Endothelial cell (in vitro differentiated cells): ENCODE results near the gene TRIM2. TPM values are rescaled to one million over a fixed set of nuclear protein-coding genes. Genes with fewer than 3 reads are reported as not detected.

Experiments used
- DNase-seq: peaks from one replicate; pipeline ENCODE4 v3.0.0; 2021; ENCODE audit warnings: low spot score
- H3K27ac Mint-ChIP-seq: one replicate; pipeline ENCODE4 v1.8.0; 2021; ENCODE audit warnings: mixed read lengths, inconsistent platforms; ENCODE audit not compliant: unreplicated experiment
- H3K27me3 Mint-ChIP-seq: one replicate; pipeline ENCODE4 v1.8.0; 2021; ENCODE audit warnings: mild to moderate bottlenecking, moderate library complexity, mixed read lengths, inconsistent platforms; ENCODE audit not compliant: unreplicated experiment
- H3K36me3 Mint-ChIP-seq: one replicate; pipeline ENCODE4 v1.8.0; 2021; ENCODE audit warnings: mild to moderate bottlenecking, low read depth, mixed read lengths, inconsistent platforms; ENCODE audit not compliant: unreplicated experiment
- H3K4me1 Mint-ChIP-seq: one replicate; pipeline ENCODE4 v1.8.0; 2021; ENCODE audit warnings: mild to moderate bottlenecking, mixed read lengths, inconsistent platforms; ENCODE audit not compliant: unreplicated experiment
- H3K4me3 Mint-ChIP-seq: one replicate; pipeline ENCODE4 v1.8.0; 2021; ENCODE audit warnings: mild to moderate bottlenecking, mixed read lengths, inconsistent platforms; ENCODE audit not compliant: unreplicated experiment
- H3K9me3 Mint-ChIP-seq: one replicate; pipeline ENCODE4 v1.8.0; 2021; ENCODE audit warnings: mixed read lengths, inconsistent platforms; ENCODE audit not compliant: unreplicated experiment
- total RNA-seq: library from RNA; stranded (reverse); fragmentation: NEBNext Ultra II Directional; extraction: Animal tissue kit (Norgen Biotek cat#: 25700); gene quantifications from one replicate; pipeline ENCODE4 v1.2.1, GENCODE V29; 2021; ENCODE audit not compliant: unreplicated experiment
- TF ChIP-seq, protein P1 (sequence below): fragments of 200-600 bp; sonication (generic); IDR thresholded peaks from one replicate; pipeline ENCODE4 v1.5.0; 2021; ENCODE audit warnings: antibody characterized with exemption; ENCODE audit not compliant: unreplicated experiment

The TRIM2 gene
- total RNA-seq, 1 donor from 2014 or later = 15.4 TPM

DNA sequence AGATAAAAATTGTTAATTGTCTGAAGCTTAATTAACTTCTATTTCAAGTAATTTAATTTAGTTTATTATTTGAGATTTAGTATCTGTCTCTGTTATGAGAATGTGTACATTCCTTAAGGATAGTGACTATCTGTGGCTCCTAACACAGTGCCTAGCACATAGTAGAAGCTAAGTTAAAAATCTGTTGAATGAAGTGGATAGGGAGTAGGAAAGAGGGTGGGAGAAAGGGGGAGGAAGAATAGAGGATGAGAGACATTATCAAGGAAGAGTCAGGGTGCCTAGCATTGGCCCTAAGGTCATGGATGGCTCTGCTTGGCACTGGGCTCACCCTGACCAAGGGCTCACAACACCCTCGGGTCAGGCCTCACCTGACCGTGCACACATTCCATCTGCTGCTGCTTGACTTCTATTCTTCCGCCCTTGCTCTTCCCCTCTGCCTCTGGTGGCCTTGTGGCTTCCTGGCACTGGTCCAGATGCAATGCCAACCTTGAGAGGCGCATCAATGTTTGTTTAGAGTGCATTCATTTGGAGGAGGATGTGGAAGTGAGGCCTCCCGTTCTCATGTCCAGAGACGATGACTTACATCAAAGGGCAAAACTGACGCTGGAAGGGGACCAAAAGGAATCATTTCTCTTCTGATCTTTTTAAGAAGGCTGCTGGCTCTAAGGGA lies 42.3 kb downstream of the TRIM2 start:
- Mint-ChIP-seq H3K27me3 (peaks cover 7% of the 10 kb centered on the region), H3K27ac (no peak overlapping the region), H3K9me3 (no peaks in the 10 kb centered on the region), H3K4me3 (no peak overlapping the region), H3K4me1 (peaks cover 22% of the 10 kb centered on the region), H3K36me3 (no peaks in the 10 kb centered on the region)
- DNase-seq = no peak
- TF ChIP-seq, protein P1, sequence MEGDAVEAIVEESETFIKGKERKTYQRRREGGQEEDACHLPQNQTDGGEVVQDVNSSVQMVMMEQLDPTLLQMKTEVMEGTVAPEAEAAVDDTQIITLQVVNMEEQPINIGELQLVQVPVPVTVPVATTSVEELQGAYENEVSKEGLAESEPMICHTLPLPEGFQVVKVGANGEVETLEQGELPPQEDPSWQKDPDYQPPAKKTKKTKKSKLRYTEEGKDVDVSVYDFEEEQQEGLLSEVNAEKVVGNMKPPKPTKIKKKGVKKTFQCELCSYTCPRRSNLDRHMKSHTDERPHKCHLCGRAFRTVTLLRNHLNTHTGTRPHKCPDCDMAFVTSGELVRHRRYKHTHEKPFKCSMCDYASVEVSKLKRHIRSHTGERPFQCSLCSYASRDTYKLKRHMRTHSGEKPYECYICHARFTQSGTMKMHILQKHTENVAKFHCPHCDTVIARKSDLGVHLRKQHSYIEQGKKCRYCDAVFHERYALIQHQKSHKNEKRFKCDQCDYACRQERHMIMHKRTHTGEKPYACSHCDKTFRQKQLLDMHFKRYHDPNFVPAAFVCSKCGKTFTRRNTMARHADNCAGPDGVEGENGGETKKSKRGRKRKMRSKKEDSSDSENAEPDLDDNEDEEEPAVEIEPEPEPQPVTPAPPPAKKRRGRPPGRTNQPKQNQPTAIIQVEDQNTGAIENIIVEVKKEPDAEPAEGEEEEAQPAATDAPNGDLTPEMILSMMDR = no peak

DNA sequence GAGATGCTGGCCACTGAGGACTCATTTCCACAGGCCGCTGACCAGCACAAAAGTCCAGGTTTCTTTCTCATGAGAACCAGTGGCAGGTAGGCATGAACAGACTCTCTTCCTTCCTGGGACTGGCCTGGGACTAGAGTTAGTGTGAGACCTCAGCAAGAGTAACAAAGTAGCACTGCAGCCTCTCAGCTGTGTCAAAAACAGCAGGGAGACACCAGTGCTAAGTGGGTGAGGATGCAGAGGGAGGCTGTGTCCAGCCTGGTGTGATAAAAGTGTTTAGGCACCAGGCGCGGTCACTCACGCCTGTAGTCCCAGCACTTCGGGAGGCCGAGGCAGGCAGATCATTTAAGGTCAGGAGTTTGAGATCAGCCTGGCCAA lies 42.9 kb downstream of the TRIM2 start:
- Mint-ChIP-seq H3K9me3 (no peaks in the 10 kb centered on the region), H3K4me3 (no peak overlapping the region), H3K27ac (no peak overlapping the region), H3K4me1 (peaks cover 18% of the 10 kb centered on the region), H3K27me3 (peaks cover 7% of the 10 kb centered on the region), H3K36me3 (no peaks in the 10 kb centered on the region)
- TF ChIP-seq, protein P1 = no peak
- DNase-seq = no peak

DNA sequence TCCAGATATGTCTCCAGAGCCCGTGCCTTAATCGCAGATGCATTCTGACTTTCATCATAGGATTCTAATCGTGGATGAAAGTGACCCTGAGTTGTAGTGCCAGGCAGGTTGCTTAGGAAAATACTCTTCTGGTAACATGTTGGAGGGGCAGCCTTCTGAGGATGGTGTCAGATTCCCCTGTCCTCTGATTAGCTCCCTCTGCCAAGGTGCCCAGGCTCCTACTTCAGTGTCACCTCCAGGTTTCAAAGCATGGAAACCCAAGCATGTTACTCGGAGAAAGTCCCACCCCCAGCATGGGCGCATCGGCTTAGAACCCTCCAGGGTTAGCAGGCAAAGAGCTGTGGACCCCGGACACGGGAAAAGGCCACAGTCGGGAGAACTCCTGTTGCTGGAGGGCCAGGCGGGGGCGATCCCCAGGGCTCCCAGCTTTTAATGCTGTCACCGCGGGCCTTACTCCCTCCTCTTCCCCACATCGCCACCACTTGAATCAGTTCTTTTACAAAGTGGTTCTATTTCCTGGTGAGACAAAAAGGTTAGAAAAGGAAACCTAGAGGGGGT lies 44.5 kb downstream of the TRIM2 start:
- no peaks in the 10 kb centered on the region for H3K9me3 Mint-ChIP-seq
- H3K27me3 Mint-ChIP-seq = peaks cover 7% of the 10 kb centered on the region
- H3K36me3 Mint-ChIP-seq = no peaks in the 10 kb centered on the region
- TF ChIP-seq, protein P1 = no peak
- peaks cover 9% of the 10 kb centered on the region for H3K4me1 Mint-ChIP-seq
- H3K4me3 Mint-ChIP-seq = peak overlapping the region; percentile 91
- no peak for DNase-seq
- H3K27ac Mint-ChIP-seq = no peak overlapping the region

DNA sequence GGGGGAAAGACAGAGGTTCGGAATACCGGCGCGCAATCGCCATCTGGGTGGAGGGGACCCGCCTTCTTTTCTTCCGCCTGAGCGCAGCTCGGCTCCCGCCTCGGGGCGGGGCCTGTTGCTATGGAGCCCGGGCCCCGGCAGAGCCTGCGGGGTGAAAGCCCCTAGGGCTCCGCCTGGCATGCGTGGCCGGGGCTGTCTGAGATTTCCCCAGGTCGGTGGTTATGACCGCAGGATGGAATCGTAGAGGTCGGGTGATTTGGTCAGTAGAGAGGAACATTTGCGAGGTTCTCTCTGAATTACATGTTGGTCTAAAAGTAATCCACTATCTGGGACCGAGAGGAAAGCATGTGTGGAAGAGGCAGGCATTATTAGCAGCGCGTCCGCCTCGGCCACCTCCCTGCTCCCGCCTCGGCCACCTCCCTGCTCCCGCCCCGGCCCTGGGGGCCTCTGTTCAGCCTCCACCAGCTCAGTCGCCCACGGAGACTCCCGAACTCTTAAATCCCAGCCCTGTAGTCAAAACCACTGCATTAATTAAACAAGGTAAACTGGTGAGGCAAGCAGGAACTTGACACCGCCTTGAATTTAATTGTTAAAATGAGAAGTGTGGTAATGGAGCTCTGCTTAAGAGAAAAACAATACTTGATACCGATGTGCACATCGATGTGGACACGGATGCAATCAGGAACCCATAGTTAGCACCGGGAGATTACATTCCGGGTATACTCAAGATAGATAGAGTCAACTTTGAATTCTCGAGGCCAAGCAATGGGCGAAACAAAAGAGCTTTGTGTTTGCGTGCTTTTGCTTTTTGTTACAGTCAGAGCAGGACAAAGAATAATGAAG lies 45.2 kb downstream of the TRIM2 start:
- H3K27ac Mint-ChIP-seq = peak overlapping the region; percentile 92
- peaks cover 7% of the 10 kb centered on the region for H3K27me3 Mint-ChIP-seq
- H3K4me1 Mint-ChIP-seq = peaks cover 9% of the 10 kb centered on the region
- H3K36me3 Mint-ChIP-seq = no peaks in the 10 kb centered on the region
- TF ChIP-seq, protein P1 = no peak
- peak overlapping the region; percentile 91 for H3K4me3 Mint-ChIP-seq
- H3K9me3 Mint-ChIP-seq = no peaks in the 10 kb centered on the region
- peak; percentile 83 for DNase-seq

DNA sequence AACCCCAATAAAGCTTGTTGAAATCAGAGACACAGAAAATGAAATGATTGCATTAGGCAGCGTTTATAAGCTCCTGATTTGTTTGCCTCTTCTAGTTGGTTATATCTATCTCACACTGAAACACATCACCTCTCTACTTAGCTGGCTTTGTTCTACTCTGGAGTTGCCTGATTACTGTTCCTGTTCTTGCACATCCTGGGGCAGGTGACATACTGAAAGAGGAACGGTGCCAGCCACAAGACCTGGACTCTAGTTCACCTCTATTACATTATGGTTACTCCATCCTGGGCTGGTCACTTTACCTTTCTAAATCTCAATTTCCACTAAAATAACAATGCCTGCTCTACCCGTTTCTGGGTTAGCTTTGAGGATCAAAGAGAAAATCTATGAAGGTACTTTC lies 47.9 kb downstream of the TRIM2 start:
- H3K27me3 Mint-ChIP-seq = peaks cover 6% of the 10 kb centered on the region
- no peak overlapping the region for H3K27ac Mint-ChIP-seq
- peaks cover 4% of the 10 kb centered on the region for H3K4me1 Mint-ChIP-seq
- no peaks in the 10 kb centered on the region for H3K36me3 Mint-ChIP-seq
- TF ChIP-seq, protein P1 = no peak
- no peak overlapping the region for H3K4me3 Mint-ChIP-seq
- no peak for DNase-seq
- no peaks in the 10 kb centered on the region for H3K9me3 Mint-ChIP-seq
